Choroid plexus epithelial cell (primary cell): ENCODE results near the gene CHAT.

Experiments
- DNase-seq: peaks from one replicate; pipeline ENCODE4 v3.0.0-alpha.2; 2010; ENCODE audit warnings: low read depth
- H3K4me3 ChIP-seq: 2 replicates; pipeline ENCODE4 v1.5.1; 2011; ENCODE audit warnings: low read depth, mild to moderate bottlenecking, control low read depth, low read length, moderate library complexity
- CTCF ChIP-seq: conservative IDR thresholded peaks from 2 replicates; pipeline ENCODE4 v1.5.1; 2011; ENCODE audit warnings: low read depth, mild to moderate bottlenecking, control low read depth, inconsistent platforms, low read length, moderate library complexity

Gene CHAT

DNA sequence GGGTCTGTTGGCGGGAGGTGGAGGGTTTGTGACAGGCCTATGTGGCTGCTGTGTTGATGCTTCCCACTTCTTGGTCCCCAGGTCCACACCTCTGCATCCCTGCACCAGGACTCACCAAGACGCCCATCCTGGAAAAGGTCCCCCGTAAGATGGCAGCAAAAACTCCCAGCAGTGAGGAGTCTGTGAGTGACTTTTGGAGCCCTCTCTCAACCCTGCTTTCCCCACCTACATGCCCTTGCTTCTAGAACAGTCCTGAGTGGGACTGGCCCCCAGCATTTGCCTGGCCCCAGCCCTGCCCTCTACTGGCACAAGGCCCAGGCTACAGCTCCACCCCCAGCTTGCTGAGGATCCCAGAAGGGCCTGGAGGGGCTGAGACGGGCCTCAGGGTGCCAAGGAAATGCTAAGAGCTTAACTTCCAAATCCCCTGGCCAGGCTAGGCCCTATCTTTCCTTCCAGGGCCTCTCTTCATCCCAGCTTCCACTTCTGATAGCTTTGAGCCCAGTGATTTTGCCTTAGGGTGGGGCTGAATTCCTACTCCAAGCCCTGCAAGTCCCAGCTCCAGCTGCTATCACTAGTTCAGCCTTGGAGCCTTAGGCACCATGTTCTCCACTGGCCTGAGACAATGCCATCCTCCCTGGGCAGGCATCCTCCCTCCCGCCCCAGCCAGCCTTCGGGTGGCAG is 2.7 kb downstream of the CHAT start:
- DNase-seq: no peak
- no peak for TF ChIP-seq CTCF
- no peak overlapping the region for H3K4me3 ChIP-seq

- no peak for TF ChIP-seq CTCF
- no peak overlapping the region for H3K4me3 ChIP-seq
- no peak for DNase-seq
These were observed 3.5 kb downstream of the CHAT start for GRCh38 chr10:49617121-49618020.

- TF ChIP-seq CTCF: no peak
- no peak for DNase-seq
- H3K4me3 ChIP-seq: no peak overlapping the region
These were observed 5.0 kb downstream of the CHAT start for GRCh38 chr10:49618821-49619220.

GRCh38 chr10:49619613-49620012 is 5.8 kb downstream of the CHAT start:
- no peak for TF ChIP-seq CTCF
- H3K4me3 ChIP-seq: no peak overlapping the region
- no peak for DNase-seq

DNA sequence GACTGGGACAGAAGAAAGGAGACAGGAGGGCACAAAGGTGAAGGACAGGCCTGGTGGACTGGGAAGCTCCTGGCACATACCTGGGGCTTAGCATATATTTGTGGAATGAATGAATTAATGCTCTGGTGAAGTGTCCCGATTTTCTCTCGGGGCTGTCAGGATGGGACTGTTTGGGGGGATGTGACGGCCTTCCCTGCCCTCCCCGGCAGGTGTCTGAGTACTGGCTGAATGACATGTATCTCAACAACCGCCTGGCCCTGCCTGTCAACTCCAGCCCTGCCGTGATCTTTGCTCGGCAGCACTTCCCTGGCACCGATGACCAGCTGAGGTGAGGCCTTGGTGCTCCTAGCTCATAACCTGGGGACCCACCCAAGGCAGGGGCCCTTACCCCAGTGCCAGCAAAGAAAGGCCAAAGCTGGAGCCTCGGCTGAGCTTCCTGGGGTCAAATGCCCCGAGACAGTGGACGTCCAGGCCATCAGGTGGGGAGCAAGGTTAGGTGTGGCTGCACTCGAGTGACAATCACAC is 6.5 kb downstream of the CHAT start:
- H3K4me3 ChIP-seq: no peak overlapping the region
- no peak for TF ChIP-seq CTCF
- DNase-seq: no peak

- no peak overlapping the region for H3K4me3 ChIP-seq
- no peak for TF ChIP-seq CTCF
- DNase-seq: no peak
These were observed 7.1 kb downstream of the CHAT start for GRCh38 chr10:49620841-49621378.
